Testis (tissue), 3 donors: Measurements from ENCODE around the gene KCNQ1. TPM values are rescaled to one million over a fixed set of nuclear protein-coding genes. Genes with fewer than 3 reads are reported as not detected.

Experiments used
- DNase-seq: peaks from one replicate; pipeline ENCODE4 v3.0.0-alpha.2; 2019
- H3K27ac ChIP-seq, 2 donors: fragments of 200-600 bp; sonication (generic); one replicate each; pipeline ENCODE4 v1.5.1; 2019
- H3K27me3 ChIP-seq: fragments of 200-600 bp; sonication (generic); one replicate; pipeline ENCODE4 v1.5.1; 2019
- H3K36me3 ChIP-seq: fragments of 200-600 bp; sonication (generic); one replicate; pipeline ENCODE4 v1.5.1; 2017; ENCODE audit warnings: low read depth; ENCODE audit errors: missing control alignments
- H3K4me1 ChIP-seq: fragments of 200-600 bp; sonication (generic); one replicate; pipeline ENCODE4 v1.5.1; 2019
- H3K4me3 ChIP-seq, 2 donors: fragments of 200-600 bp; sonication (generic); one replicate each; pipeline ENCODE4 v1.5.1; 2017 to 2019
- H3K9me3 ChIP-seq: fragments of 200-600 bp; sonication (generic); one replicate; pipeline ENCODE4 v1.5.1; 2017
- POLR2A ChIP-seq: fragments of 450-650 bp; IDR thresholded peaks from one replicate; pipeline ENCODE4 v1.6.1; 2017; ENCODE audit warnings: antibody characterized with exemption, mild to moderate bottlenecking, moderate library complexity
- WGBS, 2 donors: methylation state at CpG; one replicate each; pipeline ENCODE4 v1.1.5; 2018; 5-methylcytosine and 5-hydroxymethylcytosine counted together
- intact Hi-C: fragments of 100-400 bp; cut with DNase I; formaldehyde crosslinking; loops from one replicate; pipeline ENCODE4 v1.15.1; 2023; ENCODE audit warnings: low total_unique reads
- polyA plus RNA-seq: library from polyadenylated mRNA; stranded (reverse); fragments of 350-450 nt; fragmentation: Illumina TruSeq; extraction: RNeasy Lipid Tissue Mini Kit (QIAGEN cat#74804); gene quantifications from one replicate; pipeline ENCODE4 v1.2.3, GENCODE V29; 2014; ENCODE audit warnings: low read depth, low replicate concordance; ENCODE audit not compliant: insufficient read depth
- total RNA-seq, 2 donors: library from RNA; depleted of rRNA; stranded (reverse); fragments of >200 nt; gene quantifications; one replicate each; pipeline ENCODE4 v1.2.3, GENCODE V29; 2016
- TF ChIP-seq, protein P1 (sequence below), 3 experiments: fragments of 450-650 bp in 2 of 3; fragments of 200-600 bp in 1 of 3; sonication (generic) in 1 of 3; IDR thresholded peaks; one replicate each; pipeline ENCODE4 v1.5.1; 2016 to 2019; ENCODE audit warnings: antibody characterized with exemption in 3 of 3, mild to moderate bottlenecking in 2 of 3, moderate library complexity in 1 of 3

KCNQ1 gene
- total and polyA plus RNA-seq, 3 donors from 2014 or later, result 6.0 to 24.2 (median 12.8) TPM

DNA sequence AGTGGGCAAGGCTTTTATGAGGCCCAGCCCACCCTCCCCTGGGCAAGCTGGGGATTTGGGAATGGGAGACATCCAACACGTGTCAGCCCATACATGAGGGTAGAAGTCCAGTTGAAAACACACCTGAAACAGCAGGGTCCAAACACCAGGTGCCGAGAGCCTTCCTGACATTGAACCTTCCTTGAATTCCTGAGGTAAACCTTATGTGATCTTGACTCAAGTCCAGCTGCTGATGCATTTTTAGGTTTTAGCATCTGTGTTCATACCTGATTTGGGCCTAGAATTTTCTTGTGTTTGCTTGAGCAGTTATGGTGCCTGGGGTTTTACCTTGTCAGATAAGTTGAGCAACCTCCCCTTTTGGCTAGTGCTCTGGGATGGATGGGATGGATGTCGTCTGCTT lies 374.5 kb downstream of the KCNQ1 start:
- Histone ChIP-seq H3K4me3 (no peak overlapping the region), H3K4me1 (no peaks in the 10 kb centered on the region), H3K9me3 (no peaks in the 10 kb centered on the region), H3K36me3 (no peaks in the 10 kb centered on the region), H3K27ac (no peak overlapping the region), H3K27me3 (no peaks in the 10 kb centered on the region)
- DNase-seq, result no peak
- intact Hi-C loops, result no loop called here
- TF ChIP-seq, protein P1, sequence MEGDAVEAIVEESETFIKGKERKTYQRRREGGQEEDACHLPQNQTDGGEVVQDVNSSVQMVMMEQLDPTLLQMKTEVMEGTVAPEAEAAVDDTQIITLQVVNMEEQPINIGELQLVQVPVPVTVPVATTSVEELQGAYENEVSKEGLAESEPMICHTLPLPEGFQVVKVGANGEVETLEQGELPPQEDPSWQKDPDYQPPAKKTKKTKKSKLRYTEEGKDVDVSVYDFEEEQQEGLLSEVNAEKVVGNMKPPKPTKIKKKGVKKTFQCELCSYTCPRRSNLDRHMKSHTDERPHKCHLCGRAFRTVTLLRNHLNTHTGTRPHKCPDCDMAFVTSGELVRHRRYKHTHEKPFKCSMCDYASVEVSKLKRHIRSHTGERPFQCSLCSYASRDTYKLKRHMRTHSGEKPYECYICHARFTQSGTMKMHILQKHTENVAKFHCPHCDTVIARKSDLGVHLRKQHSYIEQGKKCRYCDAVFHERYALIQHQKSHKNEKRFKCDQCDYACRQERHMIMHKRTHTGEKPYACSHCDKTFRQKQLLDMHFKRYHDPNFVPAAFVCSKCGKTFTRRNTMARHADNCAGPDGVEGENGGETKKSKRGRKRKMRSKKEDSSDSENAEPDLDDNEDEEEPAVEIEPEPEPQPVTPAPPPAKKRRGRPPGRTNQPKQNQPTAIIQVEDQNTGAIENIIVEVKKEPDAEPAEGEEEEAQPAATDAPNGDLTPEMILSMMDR (IDR thresholded peaks at IDR 0.05), result no peak
- no peak for TF ChIP-seq POLR2A
- 94 to 100% methylated on average over 3 of the region's 3 CpGs for WGBS, 2 donors

- DNase-seq, result no peak
- 89 to 92% methylated on average over 4 to 16 of the region's 16 CpGs for WGBS, 2 donors
- no peaks in the 10 kb centered on the region for H3K27me3 ChIP-seq
- H3K4me3 ChIP-seq, result no peak overlapping the region
- H3K4me1 ChIP-seq, result peaks cover 7% of the 10 kb centered on the region
- intact Hi-C loops, result no loop called here
- no peaks in the 10 kb centered on the region for H3K36me3 ChIP-seq
- no peak for TF ChIP-seq POLR2A
- TF ChIP-seq, protein P1 (IDR thresholded peaks at IDR 0.05), result no peak
- H3K27ac ChIP-seq, result no peak overlapping the region
- H3K9me3 ChIP-seq, result no peaks in the 10 kb centered on the region
Observed at GRCh38 chr11:2820976-2821375, 376.2 kb downstream of the KCNQ1 start.

GRCh38 chr11:2821891-2822290 lies 377.1 kb downstream of the KCNQ1 start:
- DNase-seq, result no peak
- no peak overlapping the region for H3K4me3 ChIP-seq
- WGBS, 2 donors, result 97 to 98% methylated on average over 8 of the region's 8 CpGs
- intact Hi-C loops, result no loop called here
- H3K27ac ChIP-seq, result no peak overlapping the region
- no peak for TF ChIP-seq POLR2A
- TF ChIP-seq, protein P1 (IDR thresholded peaks at IDR 0.05), result no peak
- peaks cover 7% of the 10 kb centered on the region for H3K4me1 ChIP-seq
- H3K27me3 ChIP-seq, result no peaks in the 10 kb centered on the region
- H3K36me3 ChIP-seq, result no peaks in the 10 kb centered on the region
- no peaks in the 10 kb centered on the region for H3K9me3 ChIP-seq

DNA sequence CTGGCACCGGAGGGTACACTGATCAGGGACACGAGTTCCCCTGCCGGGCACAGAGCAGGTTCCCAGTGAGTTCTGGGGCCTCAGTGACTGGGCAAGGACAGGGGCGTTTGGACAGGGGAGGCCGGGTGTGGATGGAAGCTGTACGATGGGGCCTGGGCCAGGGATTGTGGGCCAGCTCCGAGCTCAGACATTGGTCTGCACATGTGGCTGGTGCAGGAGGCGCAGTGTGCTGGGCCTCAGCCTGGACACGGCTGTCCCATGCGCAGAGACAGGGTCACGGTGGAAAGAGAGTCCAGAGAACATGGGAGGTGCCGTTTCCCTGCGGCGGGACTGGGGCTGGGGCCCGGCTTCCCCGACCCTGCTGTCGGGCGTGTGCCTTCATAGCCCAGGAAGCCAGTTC lies 380.0 kb downstream of the KCNQ1 start:
- peak; percentile 59 for DNase-seq
- peaks cover 7% of the 10 kb centered on the region for H3K4me1 ChIP-seq
- TF ChIP-seq POLR2A, result no peak
- TF ChIP-seq, protein P1 (IDR thresholded peaks at IDR 0.05), result no peak
- H3K9me3 ChIP-seq, result no peaks in the 10 kb centered on the region
- no peak overlapping the region for H3K4me3 ChIP-seq
- no peak overlapping the region for H3K27ac ChIP-seq
- 69 to 76% methylated on average over 12 to 18 of the region's 18 CpGs for whole genome bisulfite sequencing, 2 donors
- H3K36me3 ChIP-seq, result no peaks in the 10 kb centered on the region
- no peaks in the 10 kb centered on the region for H3K27me3 ChIP-seq
- intact Hi-C loops, result no loop called here

- DNase-seq, result peak; percentile 70
- Histone ChIP-seq H3K27me3 (no peaks in the 10 kb centered on the region), H3K4me1 (peaks cover 7% of the 10 kb centered on the region), H3K36me3 (no peaks in the 10 kb centered on the region), H3K9me3 (no peaks in the 10 kb centered on the region), H3K27ac (no peak overlapping the region), H3K4me3 (no peak overlapping the region)
- intact Hi-C loops, result no loop called here
- no peak for TF ChIP-seq POLR2A
- TF ChIP-seq, protein P1 (IDR thresholded peaks at IDR 0.05), result no peak
- WGBS, 2 donors, result 67 to 69% methylated on average over 18 to 22 of the region's 22 CpGs
Observed at GRCh38 chr11:2825261-2825888, 380.6 kb downstream of the KCNQ1 start.
